ENCODE data around the gene RANBP3L. TPM values are rescaled to one million over a fixed set of nuclear protein-coding genes. Genes with fewer than 3 reads are reported as not detected.

The RANBP3L gene
- total and polyA plus RNA-seq, 3 experiments from 2014 or later: not detected

- Mint-ChIP-seq H3K27ac (no peak overlapping the region), H3K27me3 (peaks cover 13 to 44% of the 10 kb centered on the region in 2 donors), H3K36me3 (no peaks in the 10 kb centered on the region), H3K9me3 (no peaks in the 10 kb centered on the region), H3K4me3 (no peak overlapping the region), H3K4me1 (no peaks in the 10 kb centered on the region)
- no peaks in the 10 kb centered on the region for H3K36me3 ChIP-seq (ENCODE audit: insufficient read depth, low read length)
- H3K27me3 ChIP-seq (ENCODE audit: insufficient read depth, low read length, poor library complexity, severe bottlenecking): peaks cover 6% of the 10 kb centered on the region
- H3K9me3 ChIP-seq (ENCODE audit: low read length): no peaks in the 10 kb centered on the region
- no peaks in the 10 kb centered on the region for H3K4me1 ChIP-seq (ENCODE audit: insufficient read depth, low read length)
- H3K4me3 ChIP-seq (ENCODE audit: low read length): no peak overlapping the region
- DNase-seq: no peak
- POLR2A ChIA-PET: no interaction called here
- CTCF ChIA-PET: no interaction called here
- H3K27ac ChIP-seq (ENCODE audit: low read depth, low read length): no peak overlapping the region
Measured at GRCh38 chr5:36267905-36268304, 33.8 kb downstream of the RANBP3L start.

GRCh38 chr5:36264202-36264760, 37.4 kb downstream of the RANBP3L start:
- Mint-ChIP-seq H3K4me3 (no peak overlapping the region), H3K4me1 (no peaks in the 10 kb centered on the region), H3K27ac (no peak overlapping the region), H3K27me3 (peaks cover 21 to 53% of the 10 kb centered on the region in 2 donors), H3K9me3 (no peaks in the 10 kb centered on the region), H3K36me3 (no peaks in the 10 kb centered on the region)
- Histone ChIP-seq H3K27me3 (ENCODE audit: insufficient read depth, low read length, poor library complexity, severe bottlenecking) (peaks cover 8% of the 10 kb centered on the region), H3K4me3 (ENCODE audit: low read length) (no peak overlapping the region), H3K27ac (ENCODE audit: low read depth, low read length) (no peak overlapping the region), H3K9me3 (ENCODE audit: low read length) (no peaks in the 10 kb centered on the region), H3K36me3 (ENCODE audit: insufficient read depth, low read length) (no peaks in the 10 kb centered on the region), H3K4me1 (ENCODE audit: insufficient read depth, low read length) (no peaks in the 10 kb centered on the region)
- no peak for DNase-seq
- POLR2A ChIA-PET: no interaction called here
- CTCF ChIA-PET: interaction anchor here (1.6 to 2.0 kb wide), 3 partner anchors 11 to 47 kb away, joined by 4 to 10 read pairs (median 9); partner anchors contain the start of gene NADK2

GRCh38 chr5:36261186-36261585, 40.5 kb downstream of the RANBP3L start:
- H3K27me3 Mint-ChIP-seq: peaks cover 22 to 58% of the 10 kb centered on the region in 2 donors
- no peak overlapping the region for H3K27ac Mint-ChIP-seq
- Histone ChIP-seq H3K36me3 (ENCODE audit: insufficient read depth, low read length) (no peaks in the 10 kb centered on the region), H3K4me1 (ENCODE audit: insufficient read depth, low read length) (no peaks in the 10 kb centered on the region), H3K27ac (ENCODE audit: low read depth, low read length) (no peak overlapping the region), H3K4me3 (ENCODE audit: low read length) (no peak overlapping the region), H3K9me3 (ENCODE audit: low read length) (no peaks in the 10 kb centered on the region), H3K27me3 (ENCODE audit: insufficient read depth, low read length, poor library complexity, severe bottlenecking) (peaks cover 5% of the 10 kb centered on the region)
- no peak for DNase-seq
- CTCF ChIA-PET: no interaction called here
- H3K36me3 Mint-ChIP-seq: no peaks in the 10 kb centered on the region
- POLR2A ChIA-PET: no interaction called here
- no peaks in the 10 kb centered on the region for H3K9me3 Mint-ChIP-seq
- no peak overlapping the region for H3K4me3 Mint-ChIP-seq
- no peaks in the 10 kb centered on the region for H3K4me1 Mint-ChIP-seq

GRCh38 chr5:36253575-36253974, 48.1 kb downstream of the RANBP3L start:
- no peaks in the 10 kb centered on the region for H3K36me3 ChIP-seq (ENCODE audit: insufficient read depth, low read length)
- no peak overlapping the region for H3K4me3 ChIP-seq (ENCODE audit: low read length)
- Mint-ChIP-seq H3K4me3 (no peak overlapping the region), H3K36me3 (no peaks in the 10 kb centered on the region), H3K9me3 (no peaks in the 10 kb centered on the region), H3K27ac (no peak overlapping the region), H3K4me1 (no peaks in the 10 kb centered on the region), H3K27me3 (peaks cover 16 to 59% of the 10 kb centered on the region in 2 donors)
- DNase-seq: no peak
- H3K27me3 ChIP-seq (ENCODE audit: insufficient read depth, low read length, poor library complexity, severe bottlenecking): no peaks in the 10 kb centered on the region
- CTCF ChIA-PET: interaction anchor here (0.5 to 2.2 kb wide), 2 partner anchors 11 to 12 kb away, joined by 3 to 10 read pairs; no protein-coding TSS in a partner anchor
- no peaks in the 10 kb centered on the region for H3K9me3 ChIP-seq (ENCODE audit: low read length)
- H3K4me1 ChIP-seq (ENCODE audit: insufficient read depth, low read length): no peaks in the 10 kb centered on the region
- POLR2A ChIA-PET: no interaction called here
- H3K27ac ChIP-seq (ENCODE audit: low read depth, low read length): no peak overlapping the region

GRCh38 chr5:36252722-36253365, 48.9 kb downstream of the RANBP3L start:
- POLR2A ChIA-PET: no interaction called here
- CTCF ChIA-PET: interaction anchor here (1.3 to 2.2 kb wide), 2 partner anchors 10 to 12 kb away, joined by 4 to 10 read pairs; no protein-coding TSS in a partner anchor

DNA sequence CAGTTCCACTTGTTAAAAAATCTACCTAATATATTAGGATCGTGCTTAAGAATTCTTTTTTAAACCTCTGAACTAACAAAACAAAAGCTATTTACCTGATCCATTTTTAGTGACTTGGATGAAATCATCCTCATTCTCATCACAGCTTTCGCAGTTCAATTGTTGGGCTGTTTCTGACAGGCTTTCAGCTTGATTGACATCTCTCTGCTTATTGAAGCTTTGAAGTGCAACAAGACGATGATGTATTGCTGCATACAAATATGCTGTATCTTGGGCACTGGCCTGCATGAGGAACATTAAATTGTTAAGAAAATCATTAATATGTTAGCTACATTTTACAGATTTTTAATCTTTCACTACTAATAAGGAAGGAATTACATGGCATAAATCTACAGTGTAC, 50.5 kb downstream of the RANBP3L start:
- CTCF ChIA-PET: interaction anchor here (1.7 to 1.8 kb wide), 2 partner anchors 9 to 14 kb away, joined by 6 to 11 read pairs; partner anchors contain the start of gene NADK2
- no peaks in the 10 kb centered on the region for H3K9me3 Mint-ChIP-seq

More at GRCh38 chr5:36252722-36253365, 48.9 kb downstream of the RANBP3L start:
- Mint-ChIP-seq H3K9me3 (no peaks in the 10 kb centered on the region), H3K27ac (peak overlapping the region in 1 of 8 donors; percentile 21), H3K27me3 (peaks cover 12 to 54% of the 10 kb centered on the region in 2 donors), H3K36me3 (no peaks in the 10 kb centered on the region), H3K4me1 (no peaks in the 10 kb centered on the region), H3K4me3 (no peak overlapping the region)
- Histone ChIP-seq H3K4me3 (ENCODE audit: low read length) (no peak overlapping the region), H3K4me1 (ENCODE audit: insufficient read depth, low read length) (no peaks in the 10 kb centered on the region), H3K9me3 (ENCODE audit: low read length) (no peaks in the 10 kb centered on the region), H3K36me3 (ENCODE audit: insufficient read depth, low read length) (no peaks in the 10 kb centered on the region), H3K27me3 (ENCODE audit: insufficient read depth, low read length, poor library complexity, severe bottlenecking) (no peaks in the 10 kb centered on the region), H3K27ac (ENCODE audit: low read depth, low read length) (no peak overlapping the region)
- DNase-seq: no peak

GRCh38 chr5:36250427-36250826, 51.3 kb downstream of the RANBP3L start:
- no peak overlapping the region for H3K27ac ChIP-seq (ENCODE audit: low read depth, low read length)
- no peak for DNase-seq
- POLR2A ChIA-PET: no interaction called here
- no peak overlapping the region for H3K27ac Mint-ChIP-seq
- no peaks in the 10 kb centered on the region for H3K36me3 ChIP-seq (ENCODE audit: insufficient read depth, low read length)
- H3K4me3 ChIP-seq (ENCODE audit: low read length): no peak overlapping the region
- H3K36me3 Mint-ChIP-seq: no peaks in the 10 kb centered on the region
- H3K9me3 Mint-ChIP-seq: no peaks in the 10 kb centered on the region
- no peaks in the 10 kb centered on the region for H3K4me1 ChIP-seq (ENCODE audit: insufficient read depth, low read length)
- no peaks in the 10 kb centered on the region for H3K27me3 ChIP-seq (ENCODE audit: insufficient read depth, low read length, poor library complexity, severe bottlenecking)
- H3K4me1 Mint-ChIP-seq: no peaks in the 10 kb centered on the region
- no peak overlapping the region for H3K4me3 Mint-ChIP-seq
- H3K9me3 ChIP-seq (ENCODE audit: low read length): no peaks in the 10 kb centered on the region
- peaks cover 10 to 37% of the 10 kb centered on the region in 2 donors for H3K27me3 Mint-ChIP-seq
- CTCF ChIA-PET: interaction anchor here (1.7 to 1.8 kb wide), 2 partner anchors 9 to 15 kb away, joined by 6 to 11 read pairs; partner anchors contain the start of gene NADK2

More for the DNA sequence above, 50.5 kb downstream of the RANBP3L start:
- Histone ChIP-seq H3K27ac (ENCODE audit: low read depth, low read length) (no peak overlapping the region), H3K36me3 (ENCODE audit: insufficient read depth, low read length) (no peaks in the 10 kb centered on the region), H3K9me3 (ENCODE audit: low read length) (no peaks in the 10 kb centered on the region), H3K4me1 (ENCODE audit: insufficient read depth, low read length) (no peaks in the 10 kb centered on the region), H3K27me3 (ENCODE audit: insufficient read depth, low read length, poor library complexity, severe bottlenecking) (no peaks in the 10 kb centered on the region), H3K4me3 (ENCODE audit: low read length) (no peak overlapping the region)
- H3K36me3 Mint-ChIP-seq: no peaks in the 10 kb centered on the region
- no peak for DNase-seq
- H3K27me3 Mint-ChIP-seq: peaks cover 10 to 44% of the 10 kb centered on the region in 2 donors
- POLR2A ChIA-PET: no interaction called here
- no peak overlapping the region for H3K27ac Mint-ChIP-seq
- no peaks in the 10 kb centered on the region for H3K4me1 Mint-ChIP-seq
- H3K4me3 Mint-ChIP-seq: no peak overlapping the region

GRCh38 chr5:36246036-36246800, 55.5 kb downstream of the RANBP3L start:
- DNase-seq: no peak
- POLR2A ChIA-PET: no interaction called here
- Mint-ChIP-seq H3K9me3 (no peaks in the 10 kb centered on the region), H3K4me3 (no peak overlapping the region), H3K27ac (no peak overlapping the region), H3K4me1 (peaks cover 18 to 22% (median 21%) of the 10 kb centered on the region in 3 donors), H3K27me3 (peaks cover 7 to 16% of the 10 kb centered on the region in 2 donors), H3K36me3 (peaks cover 0 to 7% (median 0%) of the 10 kb centered on the region in 3 donors)
- peaks cover 7% of the 10 kb centered on the region for H3K4me1 ChIP-seq (ENCODE audit: insufficient read depth, low read length)
- H3K9me3 ChIP-seq (ENCODE audit: low read length): no peaks in the 10 kb centered on the region
- no peak overlapping the region for H3K27ac ChIP-seq (ENCODE audit: low read depth, low read length)
- H3K36me3 ChIP-seq (ENCODE audit: insufficient read depth, low read length): no peaks in the 10 kb centered on the region
- CTCF ChIA-PET: no interaction called here
- no peaks in the 10 kb centered on the region for H3K27me3 ChIP-seq (ENCODE audit: insufficient read depth, low read length, poor library complexity, severe bottlenecking)
- H3K4me3 ChIP-seq (ENCODE audit: low read length): no peak overlapping the region

Data from CD8-positive, alpha-beta memory T cell (primary cell).